GM13976 (cell line): ENCODE results near the gene TMEM63A.

ENCODE experiments used
- DNase-seq: peaks from one replicate; pipeline ENCODE4 v3.0.0; 2012; ENCODE audit warnings: low spot score
- CTCF ChIP-seq: IDR thresholded peaks from 2 replicates; pipeline ENCODE4 v1.5.1; 2012; ENCODE audit warnings: borderline replicate concordance, mild to moderate bottlenecking; ENCODE audit not compliant: insufficient read depth; ENCODE audit errors: extremely low read depth, missing control alignments, control extremely low read depth
- in situ Hi-C: fragments of 300-500 bp; cut with MboI; formaldehyde crosslinking; loops from one replicate; pipeline ENCODE4 v1.12.0; 2022; ENCODE audit warnings: low sequenced_read_pairs, mixed read lengths, inconsistent platforms; ENCODE audit not compliant: unreplicated experiment

The TMEM63A gene

DNA sequence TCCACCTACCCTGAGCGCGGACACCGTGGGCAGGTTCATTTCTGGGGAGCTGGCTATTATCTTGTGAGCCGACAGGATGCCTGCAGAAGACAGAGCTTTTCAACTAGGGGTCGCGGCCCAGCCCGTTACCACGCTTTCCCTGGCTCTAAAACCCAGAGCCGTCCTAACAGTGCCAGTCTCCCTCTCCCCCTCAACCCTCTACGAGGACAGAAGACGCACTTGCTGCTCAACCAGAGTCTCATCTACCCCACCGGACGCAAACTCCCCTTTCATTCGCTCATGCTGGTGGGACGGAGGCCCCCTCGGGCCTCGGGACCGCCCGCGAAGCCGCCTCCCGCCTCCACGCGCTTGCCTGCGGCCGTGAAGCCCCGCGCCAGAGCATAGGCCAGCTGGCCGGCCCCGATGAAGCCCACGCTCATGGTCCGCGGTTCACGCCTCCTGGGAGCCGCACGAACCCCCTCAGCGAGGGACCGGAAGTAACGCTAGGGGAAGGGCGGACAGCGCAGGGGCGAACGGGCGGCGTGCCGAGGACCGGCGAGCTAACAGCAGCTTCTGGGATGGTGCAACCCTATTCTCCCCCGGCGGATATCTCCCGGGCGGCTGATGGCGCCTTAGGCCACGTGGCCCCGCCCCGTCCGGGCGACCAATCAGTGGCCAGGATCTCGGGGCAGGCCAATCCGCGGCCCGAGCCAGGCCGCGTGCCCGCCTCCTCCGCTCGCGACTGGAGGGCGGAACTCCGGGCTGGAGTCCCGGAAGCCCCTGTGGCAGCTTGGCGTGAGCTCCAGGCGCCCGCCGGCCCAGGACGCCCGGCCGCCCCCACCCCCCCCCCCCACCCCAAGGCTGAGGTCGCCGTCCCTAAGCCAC is 41.7 kb upstream of the TMEM63A start, which contains the start of gene PYCR2:
Gene PYCR2 (minus strand): TSS at position 559 of the 864 bp plus-strand sequence. CDS start 140 bp downstream, at position 419.
- in situ Hi-C loops = no loop called here
- peak; percentile 100 for DNase-seq
- TF ChIP-seq CTCF = no peak

GRCh38 chr1:225923381-225923691 is 41.2 kb upstream of the TMEM63A start:
- no peak for DNase-seq
- no peak for TF ChIP-seq CTCF
- in situ Hi-C loops = no loop called here

DNA sequence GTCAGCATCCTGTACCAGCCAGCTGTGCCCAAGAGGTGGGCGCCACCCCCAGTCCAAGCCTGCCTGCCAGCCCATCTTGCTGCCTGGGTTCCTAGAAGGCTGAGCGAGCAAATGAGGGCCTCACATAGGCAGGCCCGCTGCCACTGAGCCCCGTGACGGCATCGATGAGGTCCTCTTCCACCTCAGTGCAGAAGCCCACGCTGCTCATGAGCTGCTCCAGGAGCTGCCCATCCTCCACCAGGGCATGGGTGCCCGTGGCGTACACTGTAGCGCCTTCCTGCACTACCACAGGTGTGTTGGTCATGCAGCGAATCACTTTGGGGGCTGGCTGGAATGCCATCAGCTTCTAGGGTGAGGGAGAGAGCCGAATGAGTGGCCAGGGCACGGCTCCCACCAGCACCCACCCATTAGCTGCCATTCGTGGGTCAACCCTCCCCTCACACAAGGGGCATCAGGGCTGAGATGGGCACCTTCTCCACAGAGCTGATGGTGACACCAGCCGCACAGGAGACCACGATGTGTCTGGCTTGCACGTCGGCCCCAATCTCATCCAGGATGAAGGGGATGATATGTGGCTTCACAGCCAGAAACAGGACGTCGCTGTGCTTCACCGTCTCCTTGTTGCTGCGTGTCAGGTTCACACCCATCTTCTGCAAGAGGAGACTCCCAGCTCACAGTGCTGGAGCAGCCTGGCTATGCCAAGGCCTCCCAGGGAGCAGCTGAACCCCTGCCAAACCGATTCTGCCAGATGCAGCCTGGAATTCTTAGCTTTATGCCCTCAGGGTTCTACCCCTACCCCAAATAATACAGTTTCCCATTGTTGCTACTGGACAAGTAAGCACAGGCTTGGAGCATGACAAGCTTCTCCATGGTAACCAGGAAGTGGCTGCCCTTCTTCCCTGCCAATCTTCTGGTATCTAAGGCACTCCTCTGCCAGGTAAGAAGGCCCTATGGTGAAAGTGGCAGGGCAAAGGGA is 39.8 kb upstream of the TMEM63A start:
- no peak for DNase-seq
- TF ChIP-seq CTCF = no peak
- in situ Hi-C loops = no loop called here

GRCh38 chr1:225919906-225920305 is 37.7 kb upstream of the TMEM63A start:
- in situ Hi-C loops = no loop called here
- no peak for DNase-seq

DNA sequence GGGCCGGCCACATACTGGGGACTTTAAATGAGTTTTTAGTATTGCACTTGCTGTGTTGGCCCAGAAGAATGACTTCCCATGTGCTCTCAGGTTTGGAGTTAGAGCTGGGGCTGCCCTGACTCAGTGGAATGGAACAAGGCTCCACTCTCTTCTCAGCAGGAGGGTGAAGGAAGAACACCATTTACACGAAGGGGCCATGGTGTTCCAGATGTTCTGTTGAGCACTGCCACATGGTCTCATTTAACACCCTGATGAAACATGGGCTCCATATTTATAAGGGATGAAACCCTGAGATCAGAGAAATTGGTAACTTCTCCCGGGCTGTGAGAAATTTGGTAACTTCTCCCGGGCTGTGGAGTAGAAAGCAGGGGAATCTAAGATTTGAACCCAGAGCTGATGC is 36.1 kb upstream of the TMEM63A start:
- DNase-seq = no peak
- in situ Hi-C loops = no loop called here

More at GRCh38 chr1:225919906-225920305, 37.7 kb upstream of the TMEM63A start:
- no peak for TF ChIP-seq CTCF

More for the DNA sequence above, 36.1 kb upstream of the TMEM63A start:
- TF ChIP-seq CTCF = no peak
